ENCODE data around the gene ARFRP1.
A peak's percentile ranks its signal among the peaks of the same experiment; 100 is the strongest.
"Not testable (repeated sequence)": the region's sequence is repeated elsewhere in the genome, so short reads cannot be mapped to it uniquely, and the experiment has no call there.

ARFRP1 gene

GRCh38 chr20:63658749-63659187 lies 49.0 kb downstream of the ARFRP1 start:
- Mint-ChIP-seq H3K27me3 (ENCODE audit: low read depth) (peaks cover 9% of the 10 kb centered on the region), H3K27ac (peak overlapping the region; percentile 93), H3K4me1 (ENCODE audit: low read depth) (peaks cover 23% of the 10 kb centered on the region), H3K36me3 (ENCODE audit: low read depth) (peaks cover 5% of the 10 kb centered on the region), H3K4me3 (peak overlapping the region; percentile 89), H3K9me3 (no peaks in the 10 kb centered on the region)

GRCh38 chr20:63657937-63658748 lies 49.6 kb downstream of the ARFRP1 start, which contains the start of gene RTEL1:
RTEL1 (plus strand) TSS chr20:63658312; CDS start chr20:63659403, 1,091 bp downstream.
- H3K36me3 Mint-ChIP-seq (ENCODE audit: low read depth) = peaks cover 5% of the 10 kb centered on the region
- no peaks in the 10 kb centered on the region for H3K9me3 Mint-ChIP-seq
- peaks cover 9% of the 10 kb centered on the region for H3K27me3 Mint-ChIP-seq (ENCODE audit: low read depth)
- peaks cover 24% of the 10 kb centered on the region for H3K4me1 Mint-ChIP-seq (ENCODE audit: low read depth)
- H3K27ac Mint-ChIP-seq = peak within 1 kb of the TSS; percentile 93
- H3K4me3 Mint-ChIP-seq = peak within 1 kb of the TSS; percentile 89

GRCh38 chr20:63657260-63657936 lies 50.4 kb downstream of the ARFRP1 start:
- H3K27me3 Mint-ChIP-seq (ENCODE audit: low read depth) = peaks cover 9% of the 10 kb centered on the region
- H3K4me3 Mint-ChIP-seq = peak overlapping the region; percentile 89
- peaks cover 24% of the 10 kb centered on the region for H3K4me1 Mint-ChIP-seq (ENCODE audit: low read depth)
- H3K9me3 Mint-ChIP-seq = no peaks in the 10 kb centered on the region
- H3K27ac Mint-ChIP-seq = peak overlapping the region; percentile 93
- H3K36me3 Mint-ChIP-seq (ENCODE audit: low read depth) = peaks cover 4% of the 10 kb centered on the region

- H3K9me3 Mint-ChIP-seq = no peaks in the 10 kb centered on the region
- H3K27ac Mint-ChIP-seq = peak overlapping the region; percentile 41
- H3K36me3 Mint-ChIP-seq (ENCODE audit: low read depth) = peaks cover 2% of the 10 kb centered on the region
- H3K4me1 Mint-ChIP-seq (ENCODE audit: low read depth) = peaks cover 27% of the 10 kb centered on the region
- peak overlapping the region; percentile 64 for H3K4me3 Mint-ChIP-seq
- peaks cover 12% of the 10 kb centered on the region for H3K27me3 Mint-ChIP-seq (ENCODE audit: low read depth)
Measured at GRCh38 chr20:63656451-63656850, 51.3 kb downstream of the ARFRP1 start.

GRCh38 chr20:63655249-63655648 lies 52.5 kb downstream of the ARFRP1 start:
- peaks cover 2% of the 10 kb centered on the region for H3K36me3 Mint-ChIP-seq (ENCODE audit: low read depth)
- no peak overlapping the region for H3K27ac Mint-ChIP-seq
- no peaks in the 10 kb centered on the region for H3K9me3 Mint-ChIP-seq
- H3K4me1 Mint-ChIP-seq (ENCODE audit: low read depth) = peaks cover 29% of the 10 kb centered on the region
- no peak overlapping the region for H3K4me3 Mint-ChIP-seq
- H3K27me3 Mint-ChIP-seq (ENCODE audit: low read depth) = peaks cover 20% of the 10 kb centered on the region

GRCh38 chr20:63653974-63654668 lies 53.7 kb downstream of the ARFRP1 start:
- H3K4me3 Mint-ChIP-seq = peak overlapping the region; percentile 65
- peaks cover 18% of the 10 kb centered on the region for H3K4me1 Mint-ChIP-seq (ENCODE audit: low read depth)
- H3K9me3 Mint-ChIP-seq = no peaks in the 10 kb centered on the region
- H3K27ac Mint-ChIP-seq = peak overlapping the region; percentile 20
- H3K27me3 Mint-ChIP-seq (ENCODE audit: low read depth) = peaks cover 21% of the 10 kb centered on the region
- peaks cover 2% of the 10 kb centered on the region for H3K36me3 Mint-ChIP-seq (ENCODE audit: low read depth)

- Mint-ChIP-seq H3K4me3 (peak within 1 kb of the TSS; percentile 65), H3K27ac (peak within 1 kb of the TSS; percentile 20), H3K9me3 (no peaks in the 10 kb centered on the region), H3K27me3 (ENCODE audit: low read depth) (peaks cover 23% of the 10 kb centered on the region), H3K36me3 (ENCODE audit: low read depth) (no peaks in the 10 kb centered on the region), H3K4me1 (ENCODE audit: low read depth) (peaks cover 16% of the 10 kb centered on the region)
Measured at GRCh38 chr20:63653041-63653973, 54.5 kb downstream of the ARFRP1 start, which contains the start of gene STMN3. STMN3 (minus strand) TSS chr20:63653424; CDS start chr20:63653345, 79 bp downstream.

- Mint-ChIP-seq H3K4me1 (ENCODE audit: low read depth) (peaks cover 10% of the 10 kb centered on the region), H3K4me3 (peak overlapping the region; percentile 28)
Measured at GRCh38 chr20:63652192-63652980, 55.4 kb downstream of the ARFRP1 start.

GRCh38 chr20:63651942-63652191 lies 55.9 kb downstream of the ARFRP1 start:
- H3K4me1 Mint-ChIP-seq (ENCODE audit: low read depth) = peaks cover 10% of the 10 kb centered on the region
- no peaks in the 10 kb centered on the region for H3K9me3 Mint-ChIP-seq
- H3K27ac Mint-ChIP-seq = no peak overlapping the region
- H3K4me3 Mint-ChIP-seq = peak overlapping the region; percentile 82
- peaks cover 23% of the 10 kb centered on the region for H3K27me3 Mint-ChIP-seq (ENCODE audit: low read depth)
- H3K36me3 Mint-ChIP-seq (ENCODE audit: low read depth) = no peaks in the 10 kb centered on the region

More at GRCh38 chr20:63652192-63652980, 55.4 kb downstream of the ARFRP1 start:
- H3K9me3 Mint-ChIP-seq = no peaks in the 10 kb centered on the region
- no peak overlapping the region for H3K27ac Mint-ChIP-seq
- H3K27me3 Mint-ChIP-seq (ENCODE audit: low read depth) = peaks cover 23% of the 10 kb centered on the region
- no peaks in the 10 kb centered on the region for H3K36me3 Mint-ChIP-seq (ENCODE audit: low read depth)

GRCh38 chr20:63650486-63650885 lies 57.3 kb downstream of the ARFRP1 start:
- not testable (repeated sequence) for H3K4me3 Mint-ChIP-seq, H3K9me3 Mint-ChIP-seq
- H3K27me3 Mint-ChIP-seq (ENCODE audit: low read depth) = peaks cover 29% of the 10 kb centered on the region

GRCh38 chr20:63648895-63649589 lies 58.7 kb downstream of the ARFRP1 start:
- H3K4me1 Mint-ChIP-seq (ENCODE audit: low read depth) = peaks cover 9% of the 10 kb centered on the region
- H3K36me3 Mint-ChIP-seq (ENCODE audit: low read depth) = no peaks in the 10 kb centered on the region
- H3K27ac Mint-ChIP-seq = no peak overlapping the region
- H3K27me3 Mint-ChIP-seq (ENCODE audit: low read depth) = peaks cover 28% of the 10 kb centered on the region
- H3K4me3 Mint-ChIP-seq = no peak overlapping the region
- H3K9me3 Mint-ChIP-seq = no peaks in the 10 kb centered on the region

More at GRCh38 chr20:63650486-63650885, 57.3 kb downstream of the ARFRP1 start:
- H3K27ac Mint-ChIP-seq; H3K36me3 Mint-ChIP-seq (ENCODE audit: low read depth): not testable (repeated sequence)
- H3K4me1 Mint-ChIP-seq (ENCODE audit: low read depth) = peaks cover 10% of the 10 kb centered on the region

All from T-helper 1 cell treated with Interleukin-12 subunit alpha and Interleukin-12 subunit beta and Interleukin-4 antibody, amounts not matched to agents 30 μg/mL and 1 μg/mL, for 36 hours (primary cell).